Gastrocnemius medialis (tissue), 4 donors: ENCODE data around the gene SCAP. TPM values are rescaled to one million over a fixed set of nuclear protein-coding genes. Genes with fewer than 3 reads are reported as not detected.

Experiments used
- ATAC-seq, 2 donors: fragments of 150-250 bp; one replicate each; pipeline ENCODE4 v1.9.1; 2016
- DNase-seq, 2 donors: peaks; one replicate each; pipeline ENCODE4 v3.0.0-alpha.2; 2019
- H3K27ac ChIP-seq, 4 donors: fragments of 200-600 bp; sonication (generic); 1 replicate in 1 of 4; 2 replicates in 3 of 4; pipeline ENCODE4 v1.5.1; 2016 to 2018; ENCODE audit warnings: mild to moderate bottlenecking in 2 of 4, moderate library complexity in 1 of 4
- H3K27me3 ChIP-seq, 3 donors: fragments of 200-600 bp; sonication (generic) in 2 of 3; 1 replicate in 1 of 3; 2 replicates in 2 of 3; pipeline versions ENCODE4 v1.5.1 to v1.6.0; 2016 to 2019; ENCODE audit warnings: mild to moderate bottlenecking in 1 of 3, moderate library complexity in 1 of 3
- H3K36me3 ChIP-seq, 2 donors: fragments of 200-600 bp; sonication (generic) in 1 of 2; one replicate each; pipeline ENCODE4 v1.5.1; 2017 to 2018
- H3K4me1 ChIP-seq, 2 donors: fragments of 200-600 bp; sonication (generic) in 1 of 2; one replicate each; pipeline ENCODE4 v1.5.1; 2016 to 2017; ENCODE audit warnings: mild to moderate bottlenecking in 2 of 2
- H3K4me3 ChIP-seq, 4 donors: fragments of 200-600 bp; sonication (generic) in 3 of 4; 1 replicate in 1 of 4; 2 replicates in 3 of 4; pipeline ENCODE4 v1.5.1; 2016 to 2019; ENCODE audit warnings: mild to moderate bottlenecking in 2 of 4
- H3K9me3 ChIP-seq, 3 donors: fragments of 200-600 bp; sonication (generic) in 2 of 3; 1 replicate in 1 of 3; 2 replicates in 2 of 3; pipeline ENCODE4 v1.5.1; 2016 to 2019
- CTCF ChIP-seq, 5 experiments: fragments of 450-650 bp in 3 of 5; fragments of 200-600 bp in 2 of 5; sonication (generic) in 2 of 5; IDR thresholded peaks in 4 of 5; conservative IDR thresholded peaks in 1 of 5; 1 replicate in 4 of 5; 2 replicates in 1 of 5; pipeline ENCODE4 v1.5.1; 2016 to 2019; ENCODE audit warnings: antibody characterized with exemption in 5 of 5, mild to moderate bottlenecking in 3 of 5, moderate library complexity in 3 of 5
- POLR2A ChIP-seq, 2 donors: fragments of 450-650 bp; IDR thresholded peaks; one replicate each; pipeline ENCODE4 v1.6.1; 2017; ENCODE audit warnings: antibody characterized with exemption in 2 of 2, mild to moderate bottlenecking in 2 of 2, moderate library complexity in 2 of 2
- in situ Hi-C, 4 donors: fragments of 200-750 bp; cut with MboI; loops; one replicate each; pipeline versions ENCODE4 v1.15.0 to v1.8.0; 2017; ENCODE audit warnings: low sequenced_read_pairs in 4 of 4
- intact Hi-C: fragments of 100-400 bp; cut with DNase I; formaldehyde crosslinking; loops from one replicate; pipeline ENCODE4 v1.15.1; 2023; ENCODE audit warnings: low total_unique reads
- total RNA-seq, 4 donors: library from RNA; depleted of rRNA; stranded (reverse); fragments of >200 nt; gene quantifications; one replicate each; pipeline versions ENCODE4 v1.1.0 to v1.2.3, GENCODE V29; 2016

The SCAP gene
- total RNA-seq, 4 donors from 2014 or later = 38.2 to 48.1 (median 42.8) TPM

DNA sequence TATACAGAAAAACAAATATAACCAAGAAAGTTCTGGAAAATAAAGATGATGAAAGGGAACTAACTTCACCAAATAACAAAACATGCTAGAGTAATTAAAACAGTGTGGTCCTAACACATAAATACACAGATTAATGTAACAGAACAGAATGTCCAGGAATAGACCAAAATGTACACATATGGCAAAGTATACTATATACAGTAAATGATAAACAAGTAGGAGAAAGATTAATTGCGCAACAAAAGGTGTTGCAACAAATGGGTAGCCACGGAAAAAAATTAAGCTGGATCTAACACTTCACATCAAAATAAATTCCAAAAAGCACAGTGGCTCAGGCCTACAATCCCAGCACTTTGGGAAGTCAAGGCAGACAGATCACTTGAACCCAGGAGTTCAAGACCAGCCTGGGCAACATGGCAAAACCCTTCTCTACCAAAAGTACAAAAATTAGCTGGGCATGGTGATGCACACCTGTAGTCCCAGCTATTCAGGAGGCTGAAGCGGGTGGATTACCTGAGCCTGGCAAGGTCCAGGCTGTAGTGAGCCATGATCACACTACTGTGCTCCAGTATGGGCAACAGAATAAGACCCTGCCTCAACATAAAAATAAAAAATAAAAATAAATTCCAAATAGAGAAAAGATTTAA, 19.8 kb downstream of the SCAP start:
- H3K4me3 ChIP-seq = no peak overlapping the region
- intact Hi-C loops (no loop called here), in situ Hi-C loops (no loop called here)
- H3K36me3 ChIP-seq = no peaks in the 10 kb centered on the region
- H3K27me3 ChIP-seq = no peaks in the 10 kb centered on the region
- H3K4me1 ChIP-seq = peaks cover 10 to 12% of the 10 kb centered on the region in 2 donors
- TF ChIP-seq POLR2A (IDR thresholded peaks at IDR 0.05) (no peak), CTCF (IDR thresholded peaks at IDR 0.05 in 4 of 5, conservative IDR thresholded peaks at IDR 0.05 in 1 of 5) (no peak)
- ATAC-seq (no peak), DNase-seq (no peak)
- no peaks in the 10 kb centered on the region for H3K9me3 ChIP-seq
- H3K27ac ChIP-seq = peak overlapping the region in 2 of 4 donors; percentile 20 to 28

GRCh38 chr3:47452453-47453215, 23.1 kb downstream of the SCAP start:
- in situ Hi-C loops = no loop called here

GRCh38 chr3:47444103-47444502, 31.6 kb downstream of the SCAP start:
- no peak for DNase-seq
- peak in 1 of 2 donors; percentile 4 for ATAC-seq
- Histone ChIP-seq H3K27ac (peak overlapping the region; percentile 74 to 91 (median 84)), H3K4me3 (no peak overlapping the region), H3K36me3 (peaks cover 0 to 8% of the 10 kb centered on the region in 2 donors), H3K4me1 (peaks cover 24 to 35% of the 10 kb centered on the region in 2 donors), H3K27me3 (no peaks in the 10 kb centered on the region), H3K9me3 (no peaks in the 10 kb centered on the region)
- intact Hi-C loops = no loop called here
- in situ Hi-C loops = no loop called here
- TF ChIP-seq CTCF (IDR thresholded peaks at IDR 0.05 in 4 of 5, conservative IDR thresholded peaks at IDR 0.05 in 1 of 5) (no peak), POLR2A (IDR thresholded peaks at IDR 0.05) (no peak)

More at GRCh38 chr3:47452453-47453215, 23.1 kb downstream of the SCAP start:
- H3K27me3 ChIP-seq = no peaks in the 10 kb centered on the region
- H3K4me3 ChIP-seq = no peak overlapping the region
- intact Hi-C loops = no loop called here
- no peak for ATAC-seq
- H3K27ac ChIP-seq = no peak overlapping the region
- H3K9me3 ChIP-seq = no peaks in the 10 kb centered on the region
- H3K4me1 ChIP-seq = peaks cover 10 to 18% of the 10 kb centered on the region in 2 donors
- H3K36me3 ChIP-seq = no peaks in the 10 kb centered on the region
- TF ChIP-seq CTCF (IDR thresholded peaks at IDR 0.05 in 4 of 5, conservative IDR thresholded peaks at IDR 0.05 in 1 of 5) = no peak
- no peak for TF ChIP-seq POLR2A (IDR thresholded peaks at IDR 0.05)
- no peak for DNase-seq

GRCh38 chr3:47443611-47443995, 32.1 kb downstream of the SCAP start:
- Histone ChIP-seq H3K4me1 (peaks cover 24 to 40% of the 10 kb centered on the region in 2 donors), H3K27me3 (no peaks in the 10 kb centered on the region), H3K4me3 (peak overlapping the region in 1 of 4 donors; percentile 2), H3K36me3 (peaks cover 0 to 12% of the 10 kb centered on the region in 2 donors), H3K27ac (peak overlapping the region; percentile 74 to 91 (median 84)), H3K9me3 (no peaks in the 10 kb centered on the region)
- DNase-seq = no peak
- TF ChIP-seq POLR2A (IDR thresholded peaks at IDR 0.05) = no peak
- no peak for TF ChIP-seq CTCF (IDR thresholded peaks at IDR 0.05 in 4 of 5, conservative IDR thresholded peaks at IDR 0.05 in 1 of 5)
- ATAC-seq = peak; percentile 21 to 36
- intact Hi-C loops (loop anchor here (1.0 to 2.0 kb wide), 2 partner anchors 33 to 63 kb away; partner anchors contain the start of gene PTPN23), in situ Hi-C loops (no loop called here)
